ENCODE data around the gene SLC37A1.

DNA sequence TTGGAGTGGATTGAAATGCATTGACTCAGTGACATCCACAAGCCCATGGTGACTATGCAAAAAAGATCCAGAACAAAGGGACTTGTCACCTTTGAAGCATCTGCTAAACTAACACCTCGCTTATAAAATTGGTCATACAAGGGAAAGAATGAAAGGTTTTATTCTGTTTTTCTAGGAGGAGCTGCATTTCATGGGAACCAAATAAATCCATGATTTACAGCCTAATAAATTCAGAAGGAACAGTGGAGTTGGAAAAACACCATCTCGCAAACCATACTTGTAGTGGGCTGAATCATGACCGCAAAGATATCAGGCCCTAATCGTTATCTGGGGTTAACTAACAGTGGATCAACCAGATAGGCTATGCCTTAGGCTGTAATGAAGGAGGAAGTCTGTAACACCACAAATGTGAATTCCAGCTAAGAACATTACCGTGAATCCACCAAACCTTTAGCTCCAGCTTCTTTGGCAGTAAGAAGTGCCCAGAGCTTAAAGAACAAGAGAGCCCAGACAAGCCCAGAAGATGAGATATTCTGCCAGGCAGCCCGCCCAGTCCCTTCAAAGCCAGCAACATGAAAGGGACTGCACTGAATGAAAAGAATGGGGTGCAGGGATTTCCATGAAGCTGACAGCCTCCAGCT lies 45.0 kb upstream of the SLC37A1 start:
- no peak for TF ChIP-seq CTCF (conservative IDR thresholded peaks at IDR 0.05)
- no peak for TF ChIP-seq ZFX (IDR thresholded peaks at IDR 0.05)

Data from C4-2B (cell line).